ENCODE measurements around the gene CAMK2B.

Gene CAMK2B

GRCh38 chr7:44275957-44276570 is 49.3 kb downstream of the CAMK2B start:
- no peak overlapping the region for H3K27ac ChIP-seq
- no peak for TF ChIP-seq CTCF (IDR thresholded peaks at IDR 0.05; ENCODE audit: low read depth, low read length, missing control alignments)
- H3K4me3 ChIP-seq (ENCODE audit: low read depth, low read length), result no peak overlapping the region
- no peaks in the 10 kb centered on the region for H3K27me3 ChIP-seq (replicated peaks)
- no peak for DNase-seq
- in situ Hi-C loops (cut with HindIII; ENCODE audit: low pct_ligation_motif_present, low sequenced_read_pairs), result no loop called here
- H3K36me3 ChIP-seq (replicated peaks), result no peaks in the 10 kb centered on the region

- Histone ChIP-seq H3K27me3 (replicated peaks) (no peaks in the 10 kb centered on the region), H3K27ac (no peak overlapping the region), H3K36me3 (replicated peaks) (no peaks in the 10 kb centered on the region), H3K4me3 (ENCODE audit: low read depth, low read length) (no peak overlapping the region)
- no peak for DNase-seq
- TF ChIP-seq CTCF (IDR thresholded peaks at IDR 0.05; ENCODE audit: low read depth, low read length, missing control alignments), result no peak
- in situ Hi-C loops (cut with HindIII; ENCODE audit: low pct_ligation_motif_present, low sequenced_read_pairs), result no loop called here
These were observed 50.2 kb downstream of the CAMK2B start for GRCh38 chr7:44275146-44275545.

- H3K36me3 ChIP-seq (replicated peaks), result no peaks in the 10 kb centered on the region
- in situ Hi-C loops (cut with HindIII; ENCODE audit: low pct_ligation_motif_present, low sequenced_read_pairs), result no loop called here
- no peaks in the 10 kb centered on the region for H3K27me3 ChIP-seq (replicated peaks)
- no peak overlapping the region for H3K4me3 ChIP-seq (ENCODE audit: low read depth, low read length)
- DNase-seq, result no peak
- no peak overlapping the region for H3K27ac ChIP-seq
- no peak for TF ChIP-seq CTCF (IDR thresholded peaks at IDR 0.05; ENCODE audit: low read depth, low read length, missing control alignments)
These were observed 50.8 kb downstream of the CAMK2B start for GRCh38 chr7:44274623-44274975.

- H3K27ac ChIP-seq, result no peak overlapping the region
- TF ChIP-seq CTCF (IDR thresholded peaks at IDR 0.05; ENCODE audit: low read depth, low read length, missing control alignments), result no peak
- no peaks in the 10 kb centered on the region for H3K36me3 ChIP-seq (replicated peaks)
- in situ Hi-C loops (cut with HindIII; ENCODE audit: low pct_ligation_motif_present, low sequenced_read_pairs), result no loop called here
- no peak overlapping the region for H3K4me3 ChIP-seq (ENCODE audit: low read depth, low read length)
- no peak for DNase-seq
- no peaks in the 10 kb centered on the region for H3K27me3 ChIP-seq (replicated peaks)
These were observed 51.4 kb downstream of the CAMK2B start for GRCh38 chr7:44273681-44274622.

GRCh38 chr7:44272981-44273380 is 52.4 kb downstream of the CAMK2B start:
- TF ChIP-seq CTCF (IDR thresholded peaks at IDR 0.05; ENCODE audit: low read depth, low read length, missing control alignments), result no peak
- no peak for DNase-seq
- Histone ChIP-seq H3K4me3 (ENCODE audit: low read depth, low read length) (no peak overlapping the region), H3K36me3 (replicated peaks) (no peaks in the 10 kb centered on the region), H3K27me3 (replicated peaks) (no peaks in the 10 kb centered on the region), H3K27ac (no peak overlapping the region)
- in situ Hi-C loops (cut with HindIII; ENCODE audit: low pct_ligation_motif_present, low sequenced_read_pairs), result no loop called here

All from brain microvascular endothelial cell (primary cell).